IMR-90 (cell line): ENCODE results near the gene NT5DC2. TPM values are rescaled to one million over a fixed set of nuclear protein-coding genes. Genes with fewer than 3 reads are reported as not detected.

Experiments
- ATAC-seq: fragments of 200-7000 bp; cut with Tn5 transposase; 2 replicates; pipeline ENCODE4 v1.9.1; 2020; ENCODE audit warnings: low read depth, mild to moderate bottlenecking, moderate library complexity
- BruUV-seq: library from RNA; stranded (reverse); fragments of 400-500 nt; replicated peaks from 2 replicates; lab custom pipeline; 2021; lab: Mats Ljungman, UMichigan
- CTCF ChIA-PET: fragments of 300-600 bp; formaldehyde crosslinking; extraction: SDS; loops from one replicate; lab custom pipeline; 2021; ENCODE audit warnings: antibody characterized with exemption; lab: Yijun Ruan, JAX
- POLR2A ChIA-PET: fragments of 300-600 bp; sonication (Branson Sonifier 250); formaldehyde crosslinking; loops from one replicate; lab custom pipeline; 2022; ENCODE audit warnings: antibody characterized with exemption; ENCODE audit not compliant: unreplicated experiment; lab: Charles Lee
- DNase-seq: peaks from one replicate; pipeline ENCODE4 v3.0.0; 2013
- H2AFZ ChIP-seq: replicated peaks from 2 replicates; pipeline ENCODE3; 2013; ENCODE audit warnings: low read length, mild to moderate bottlenecking; ENCODE audit not compliant: poor library complexity
- H2AK5ac ChIP-seq: 2 replicates; pipeline ENCODE4 v1.6.1; 2013; ENCODE audit warnings: low read depth, low read length, inconsistent platforms
- H2AK9ac ChIP-seq: replicated peaks from 2 replicates; pipeline ENCODE3; 2013; ENCODE audit warnings: mild to moderate bottlenecking, low read depth, low read length, moderate library complexity; ENCODE audit not compliant: poor library complexity
- H2BK120ac ChIP-seq: 2 replicates; pipeline ENCODE4 v1.6.1; 2013; ENCODE audit warnings: low read depth, low read length, inconsistent platforms
- H2BK15ac ChIP-seq: 3 replicates; pipeline ENCODE4 v1.6.1; 2013; ENCODE audit warnings: low read depth, low read length, inconsistent platforms
- H2BK20ac ChIP-seq: 2 replicates; pipeline ENCODE4 v1.6.1; 2013; ENCODE audit warnings: low read depth, mild to moderate bottlenecking, inconsistent platforms, low read length, moderate library complexity
- H2BK5ac ChIP-seq: 2 replicates; pipeline ENCODE4 v1.6.1; 2013; ENCODE audit warnings: mild to moderate bottlenecking, low read depth, low read length, inconsistent platforms; ENCODE audit not compliant: poor library complexity, severe bottlenecking
- H3K14ac ChIP-seq: replicated peaks from 2 replicates; pipeline ENCODE4 v1.6.1; 2013; ENCODE audit warnings: low read depth, low read length, inconsistent platforms
- H3K18ac ChIP-seq: 2 replicates; pipeline ENCODE4 v1.6.1; 2013; ENCODE audit warnings: low read depth, low read length, control low read depth
- H3K23ac ChIP-seq: 2 replicates; pipeline ENCODE4 v1.6.1; 2013; ENCODE audit warnings: low read depth, low read length, inconsistent platforms
- H3K27ac ChIP-seq: 2 replicates; pipeline ENCODE4 v1.5.1; 2013; ENCODE audit warnings: mild to moderate bottlenecking, control low read depth, low read length; ENCODE audit not compliant: insufficient read depth
- H3K27me3 ChIP-seq: 2 replicates; pipeline ENCODE4 v1.6.1; 2013; ENCODE audit warnings: low read length; ENCODE audit not compliant: control insufficient read depth, insufficient read depth
- H3K36me3 ChIP-seq: 2 replicates; pipeline ENCODE4 v1.6.1; 2013; ENCODE audit warnings: low read length, mixed read lengths; ENCODE audit not compliant: control insufficient read depth, insufficient read depth
- H3K4ac ChIP-seq: 2 replicates; pipeline ENCODE4 v1.6.1; 2013; ENCODE audit warnings: low read depth, low read length, inconsistent platforms
- H3K4me1 ChIP-seq: 2 replicates; pipeline ENCODE4 v1.6.1; 2013; ENCODE audit warnings: low read length, mixed read lengths; ENCODE audit not compliant: control insufficient read depth, insufficient read depth
- H3K4me2 ChIP-seq: 2 replicates; pipeline ENCODE4 v1.6.1; 2013; ENCODE audit warnings: low read depth, mild to moderate bottlenecking, control low read depth, low read length, moderate library complexity
- H3K4me3 ChIP-seq: 2 replicates; pipeline ENCODE4 v1.5.1; 2013; ENCODE audit warnings: low read depth, mild to moderate bottlenecking, control low read depth, low read length, moderate library complexity; ENCODE audit not compliant: insufficient read depth
- H3K56ac ChIP-seq: 2 replicates; pipeline ENCODE4 v1.6.1; 2013; ENCODE audit warnings: low read length, inconsistent platforms; ENCODE audit not compliant: insufficient read depth; ENCODE audit errors: extremely low read depth
- H3K79me1 ChIP-seq, 2 experiments: 2 replicates each; pipeline ENCODE4 v1.6.1; 2013; ENCODE audit warnings: low read length in 2 of 2, inconsistent platforms in 1 of 2, low read depth in 1 of 2
- H3K9ac ChIP-seq: 2 replicates; pipeline ENCODE4 v1.6.1; 2013; ENCODE audit warnings: low read depth, low read length, control low read depth
- H3K9me1 ChIP-seq: 2 replicates; pipeline ENCODE4 v1.6.1; 2013; ENCODE audit warnings: low read length, inconsistent platforms; ENCODE audit not compliant: insufficient read depth
- H3K9me3 ChIP-seq: 2 replicates; pipeline ENCODE4 v1.6.1; 2013; ENCODE audit warnings: low read length; ENCODE audit not compliant: control insufficient read depth, insufficient read depth
- H4K20me1 ChIP-seq: 2 replicates; pipeline ENCODE4 v1.6.1; 2013; ENCODE audit warnings: low read length, inconsistent platforms; ENCODE audit not compliant: insufficient read depth
- H4K5ac ChIP-seq: 2 replicates; pipeline ENCODE4 v1.6.1; 2013; ENCODE audit warnings: mild to moderate bottlenecking, low read depth, low read length, control low read depth
- H4K8ac ChIP-seq, 2 experiments: 2 replicates each; pipeline ENCODE4 v1.6.1; 2013; ENCODE audit warnings: low read depth in 2 of 2, low read length in 2 of 2, control low read depth in 1 of 2, inconsistent platforms in 1 of 2
- H4K91ac ChIP-seq: 2 replicates; pipeline ENCODE4 v1.6.1; 2013; ENCODE audit warnings: low read depth, low read length, inconsistent platforms; ENCODE audit not compliant: insufficient read depth
- BHLHE40 ChIP-seq: fragments of 150-350 bp; IDR thresholded peaks from 2 replicates; pipeline ENCODE4 v1.6.1; 2016; ENCODE audit warnings: mild to moderate bottlenecking, low read depth, low read length
- CTCF ChIP-seq: conservative IDR thresholded peaks from 2 replicates; pipeline ENCODE4 v1.5.1; 2012; ENCODE audit warnings: mild to moderate bottlenecking, low read depth, low read length, improper control_type of control experiment
- ELK1 ChIP-seq: fragments of 150-350 bp; IDR thresholded peaks from 2 replicates; pipeline ENCODE4 v1.6.1; 2016; ENCODE audit warnings: low read depth, mild to moderate bottlenecking, low read length, moderate library complexity, borderline replicate concordance
- FOS ChIP-seq: fragments of 150-350 bp; IDR thresholded peaks from 2 replicates; pipeline ENCODE4 v1.6.1; 2016; ENCODE audit warnings: low read depth, low read length
- MAFK ChIP-seq: IDR thresholded peaks from 2 replicates; pipeline ENCODE4 v1.6.1; 2012; ENCODE audit warnings: low read depth, low read length, improper control_type of control experiment
- MAZ ChIP-seq: IDR thresholded peaks from 2 replicates; pipeline ENCODE4 v1.6.1; 2012; ENCODE audit warnings: low read depth, mild to moderate bottlenecking, low read length, improper control_type of control experiment, moderate library complexity, borderline replicate concordance
- MXI1 ChIP-seq: IDR thresholded peaks from 2 replicates; pipeline ENCODE4 v1.6.1; 2012; ENCODE audit warnings: low read depth, mild to moderate bottlenecking, low read length, moderate library complexity, borderline replicate concordance
- NFE2L2 ChIP-seq: fragments of 150-350 bp; IDR thresholded peaks from 2 replicates; pipeline ENCODE4 v1.6.1; 2016; ENCODE audit warnings: low read depth, mild to moderate bottlenecking, low read length
- POLR2A ChIP-seq: IDR thresholded peaks from 2 replicates; pipeline ENCODE4 v1.6.1; 2012; ENCODE audit warnings: mild to moderate bottlenecking, low read depth, low read length
- RAD21 ChIP-seq: IDR thresholded peaks from 2 replicates; pipeline ENCODE4 v1.6.1; 2012; ENCODE audit warnings: low read length, improper control_type of control experiment
- RCOR1 ChIP-seq: IDR thresholded peaks from 2 replicates; pipeline ENCODE4 v1.6.1; 2012; ENCODE audit warnings: mild to moderate bottlenecking, low read length, improper control_type of control experiment; ENCODE audit not compliant: insufficient replicate concordance
- SMC3 ChIP-seq: fragments of 150-350 bp; IDR thresholded peaks from 2 replicates; pipeline ENCODE4 v1.6.1; 2016; ENCODE audit warnings: low read depth, mild to moderate bottlenecking, antibody characterized with exemption, low read length, moderate library complexity
- USF2 ChIP-seq: fragments of 150-350 bp; IDR thresholded peaks from 2 replicates; pipeline ENCODE4 v1.6.1; 2017; ENCODE audit warnings: mild to moderate bottlenecking, antibody characterized with exemption, low read length, low read depth
- WGBS, 2 experiments: methylation state at CpG; one replicate each; pipeline versions ENCODE4 v1.1.5 to v1.1.7; 2013; ENCODE audit warnings: missing lambda C conversion rate in 2 of 2; ENCODE audit not compliant: insufficient read length in 1 of 2; ENCODE audit errors: extremely low coverage in 2 of 2; 5-methylcytosine and 5-hydroxymethylcytosine counted together
- dilution Hi-C: fragments of 300-500 bp; cut with HindIII; formaldehyde crosslinking; loops from one replicate; pipeline ENCODE4 v1.14.3; 2018; ENCODE audit warnings: low sequenced_read_pairs; ENCODE audit not compliant: unreplicated experiment
- in situ Hi-C: fragments of 300-500 bp; cut with MboI; formaldehyde crosslinking; loops from 3 replicates; pipeline ENCODE4 v1.14.3; 2019; ENCODE audit warnings: low sequenced_read_pairs, inconsistent platforms, mixed read lengths
- intact Hi-C: fragments of 100-400 bp; cut with micrococcal nuclease; formaldehyde crosslinking; loops from 2 replicates; pipeline ENCODE4 v1.10.0; 2022
- polyA plus RNA-seq, 3 experiments: library from polyadenylated mRNA; depleted of rRNA; stranded (reverse); fragments of >200 nt; gene quantifications; 2 replicates each; pipeline ENCODE4 v1.2.3, GENCODE V29; 2012; ENCODE audit warnings: low replicate concordance in 1 of 3
- total RNA-seq: library from RNA; depleted of rRNA; stranded (reverse); fragments of >200 nt; gene quantifications from 2 replicates; pipeline ENCODE4 v1.2.3, GENCODE V29; 2012

Gene NT5DC2
- total and polyA plus RNA-seq, 2 of the 4 experiments (the other 2 are of a cell fraction), result 161 to 200 TPM

DNA sequence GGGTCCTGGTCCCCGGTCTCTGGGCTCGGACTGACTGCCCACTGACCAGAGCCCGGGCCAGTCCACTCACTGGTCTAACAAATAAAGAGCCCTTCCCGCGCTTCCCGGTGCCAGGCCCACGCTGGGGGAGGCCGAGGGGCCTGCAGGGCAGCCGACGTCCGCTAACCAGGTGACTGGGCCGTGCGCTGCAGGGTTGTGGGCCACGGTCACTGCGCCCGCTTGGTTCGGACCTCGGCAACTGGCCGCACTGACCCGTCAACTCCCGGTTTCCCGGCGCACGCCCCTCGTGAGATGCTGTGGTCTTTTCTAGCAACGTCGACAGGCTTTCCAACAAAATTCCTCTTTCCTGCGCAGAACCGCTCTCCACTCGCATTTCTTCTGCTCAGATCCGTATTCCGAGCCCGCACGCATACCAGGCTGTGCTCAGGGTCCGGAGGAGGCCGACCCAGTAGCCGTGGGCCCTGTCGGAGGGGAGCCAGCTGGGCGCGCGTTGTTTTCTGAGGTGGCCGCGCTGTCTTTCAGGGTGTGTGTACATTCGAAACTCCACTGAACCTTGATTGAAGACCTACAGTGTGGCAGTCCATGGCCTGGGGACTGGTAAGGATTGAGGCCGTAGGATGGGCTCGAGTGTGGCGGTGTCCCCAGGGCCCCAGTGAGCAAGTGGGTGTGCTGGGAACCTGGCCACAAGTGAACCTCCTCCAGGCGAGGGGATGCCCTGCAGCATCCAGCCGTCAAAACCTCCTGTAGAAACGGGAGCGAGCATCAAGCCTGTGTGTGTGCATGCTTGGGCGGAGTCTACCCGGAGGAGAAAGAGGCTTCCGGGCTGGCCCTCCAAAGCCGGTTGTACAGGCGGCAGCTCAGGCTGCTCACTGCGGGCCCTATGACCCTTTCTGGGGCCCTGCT is 875 bp upstream of the NT5DC2 start:
- no peaks in the 10 kb centered on the region for H3K36me3 ChIP-seq
- peak overlapping the region; percentile 83 for H2AK5ac ChIP-seq
- H2BK120ac ChIP-seq, result peak overlapping the region; percentile 49; the same call in 1 of the 2 replicates
- H2BK5ac ChIP-seq, result peak overlapping the region; percentile 65
- peaks cover 34% of the 10 kb centered on the region for H3K4me1 ChIP-seq
- H3K14ac ChIP-seq, result peak overlapping the region; percentile 38
- peaks cover 35% of the 10 kb centered on the region for H3K9me1 ChIP-seq
- H3K9ac ChIP-seq, result peak overlapping the region; percentile 80
- peak overlapping the region; percentile 93 for H3K4ac ChIP-seq
- H4K5ac ChIP-seq, result peak overlapping the region; percentile 32
- peak overlapping the region; percentile 93 for H2AK9ac ChIP-seq
- H4K20me1 ChIP-seq, result peaks cover 56% of the 10 kb centered on the region
- 0 out of 2 replicates have a peak overlapping the region, but pooled peaks have one; percentile 5 for H3K18ac ChIP-seq
- H3K79me1 ChIP-seq, result peaks cover 32 to 82% of the 10 kb centered on the region in 2 experiments
- H2AFZ ChIP-seq, result peak overlapping the region; percentile 88
- H3K27ac ChIP-seq, result peak overlapping the region; percentile 79
- intact Hi-C loops, result no loop called here
- ChIA-PET CTCF (no interaction called here), POLR2A (no interaction called here)
- BruUV-seq, result no TSS peak
- peak overlapping the region; percentile 73 for H4K91ac ChIP-seq
- no peaks in the 10 kb centered on the region for H3K9me3 ChIP-seq
- H4K8ac ChIP-seq, result peak overlapping the region; percentile 83 to 89
- 8% methylated on average over 33 of the region's 57 CpGs; no CpG with 5 or more reads in 1 of the 2 experiments for WGBS, 2 experiments
- peak overlapping the region; percentile 53; the same call in 2 of the 3 replicates for H2BK15ac ChIP-seq
- in situ Hi-C loops, result no loop called here
- DNase-seq, result peak; percentile 28
- H3K23ac ChIP-seq, result peak overlapping the region; percentile 84; the same call in 1 of the 2 replicates
- 0 out of 2 replicates have a peak overlapping the region, but pooled peaks have one; percentile 4 for H3K56ac ChIP-seq
- ATAC-seq, result no peak
- no peak overlapping the region for H2BK20ac ChIP-seq
- H3K27me3 ChIP-seq, result no peaks in the 10 kb centered on the region
- peak overlapping the region; percentile 74 for H3K4me3 ChIP-seq
- H3K4me2 ChIP-seq, result peak overlapping the region; percentile 88
- dilution Hi-C loops, result no loop called here
- TF ChIP-seq RAD21, result no peak
- no peak for TF ChIP-seq POLR2A
- no peak for TF ChIP-seq MAZ
- no peak for TF ChIP-seq RCOR1
- no peak for TF ChIP-seq MXI1
- TF ChIP-seq ELK1, result no peak
- TF ChIP-seq SMC3, result no peak
- TF ChIP-seq MAFK, result no peak
- TF ChIP-seq USF2, result no peak
- TF ChIP-seq NFE2L2, result no peak
- TF ChIP-seq BHLHE40, result no peak
- no peak for TF ChIP-seq FOS
- TF ChIP-seq CTCF, result no peak
